ENCODE measurements around the gene UTF1. TPM values are rescaled to one million over a fixed set of nuclear protein-coding genes. Genes with fewer than 3 reads are reported as not detected.

The UTF1 gene
- total RNA-seq, 2 donors from 2014 or later = not detected

GRCh38 chr10:133191651-133192050 lies 38.4 kb upstream of the UTF1 start:
- Histone ChIP-seq H3K4me3 (no peak overlapping the region), H3K9me3 (peaks cover 3% of the 10 kb centered on the region), H3K4me1 (ENCODE audit: control insufficient read depth in 1 of 2, low read depth in 2 of 2) (no peaks in the 10 kb centered on the region), H3K36me3 (no peaks in the 10 kb centered on the region), H3K27ac (no peak overlapping the region), H3K27me3 (replicated peaks; ENCODE audit: insufficient read depth) (no peaks in the 10 kb centered on the region)
- DNase-seq (ENCODE audit: low spot score) (no peak), ATAC-seq (ENCODE audit: insufficient number of reproducible peaks, low FRiP score, low read depth) (no peak)
- TF ChIP-seq, protein P1, sequence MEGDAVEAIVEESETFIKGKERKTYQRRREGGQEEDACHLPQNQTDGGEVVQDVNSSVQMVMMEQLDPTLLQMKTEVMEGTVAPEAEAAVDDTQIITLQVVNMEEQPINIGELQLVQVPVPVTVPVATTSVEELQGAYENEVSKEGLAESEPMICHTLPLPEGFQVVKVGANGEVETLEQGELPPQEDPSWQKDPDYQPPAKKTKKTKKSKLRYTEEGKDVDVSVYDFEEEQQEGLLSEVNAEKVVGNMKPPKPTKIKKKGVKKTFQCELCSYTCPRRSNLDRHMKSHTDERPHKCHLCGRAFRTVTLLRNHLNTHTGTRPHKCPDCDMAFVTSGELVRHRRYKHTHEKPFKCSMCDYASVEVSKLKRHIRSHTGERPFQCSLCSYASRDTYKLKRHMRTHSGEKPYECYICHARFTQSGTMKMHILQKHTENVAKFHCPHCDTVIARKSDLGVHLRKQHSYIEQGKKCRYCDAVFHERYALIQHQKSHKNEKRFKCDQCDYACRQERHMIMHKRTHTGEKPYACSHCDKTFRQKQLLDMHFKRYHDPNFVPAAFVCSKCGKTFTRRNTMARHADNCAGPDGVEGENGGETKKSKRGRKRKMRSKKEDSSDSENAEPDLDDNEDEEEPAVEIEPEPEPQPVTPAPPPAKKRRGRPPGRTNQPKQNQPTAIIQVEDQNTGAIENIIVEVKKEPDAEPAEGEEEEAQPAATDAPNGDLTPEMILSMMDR (IDR thresholded peaks at IDR 0.05) = no peak

- Histone ChIP-seq H3K27me3 (replicated peaks; ENCODE audit: insufficient read depth) (no peaks in the 10 kb centered on the region), H3K27ac (no peak overlapping the region), H3K9me3 (peaks cover 3% of the 10 kb centered on the region), H3K4me1 (ENCODE audit: control insufficient read depth in 1 of 2, low read depth in 2 of 2) (no peaks in the 10 kb centered on the region), H3K36me3 (no peaks in the 10 kb centered on the region), H3K4me3 (no peak overlapping the region)
- ATAC-seq (ENCODE audit: insufficient number of reproducible peaks, low FRiP score, low read depth) (no peak), DNase-seq (ENCODE audit: low spot score) (no peak)
- TF ChIP-seq, protein P1 (IDR thresholded peaks at IDR 0.05) = no peak
Observed at GRCh38 chr10:133194151-133194550, 35.9 kb upstream of the UTF1 start.

DNA sequence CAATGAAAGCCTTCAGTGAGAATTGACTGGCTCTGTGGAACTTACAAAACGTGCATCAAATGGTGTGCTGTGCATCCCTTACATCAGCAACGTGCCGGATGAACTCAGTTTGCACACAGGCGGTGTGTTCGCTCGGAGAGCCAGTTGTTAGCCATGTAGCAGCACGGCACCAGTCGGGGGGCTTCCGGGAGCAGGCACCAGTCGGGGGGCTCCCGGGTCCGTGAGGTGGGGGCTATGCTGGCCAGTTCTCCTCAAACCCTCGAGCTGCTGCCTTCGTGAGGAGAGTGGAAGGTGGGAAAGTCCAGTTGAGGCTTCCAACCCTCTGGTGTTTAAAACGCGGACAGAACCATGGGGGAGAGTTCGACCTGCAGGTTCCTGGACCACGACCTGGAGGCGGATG lies 34.9 kb upstream of the UTF1 start:
- no peak for DNase-seq (ENCODE audit: low spot score)
- Histone ChIP-seq H3K4me1 (ENCODE audit: control insufficient read depth in 1 of 2, low read depth in 2 of 2) (no peaks in the 10 kb centered on the region), H3K27ac (no peak overlapping the region), H3K27me3 (replicated peaks; ENCODE audit: insufficient read depth) (no peaks in the 10 kb centered on the region), H3K9me3 (peaks cover 3% of the 10 kb centered on the region), H3K4me3 (no peak overlapping the region), H3K36me3 (no peaks in the 10 kb centered on the region)
- no peak for ATAC-seq (ENCODE audit: insufficient number of reproducible peaks, low FRiP score, low read depth)
- TF ChIP-seq, protein P1 (IDR thresholded peaks at IDR 0.05) = no peak

DNA sequence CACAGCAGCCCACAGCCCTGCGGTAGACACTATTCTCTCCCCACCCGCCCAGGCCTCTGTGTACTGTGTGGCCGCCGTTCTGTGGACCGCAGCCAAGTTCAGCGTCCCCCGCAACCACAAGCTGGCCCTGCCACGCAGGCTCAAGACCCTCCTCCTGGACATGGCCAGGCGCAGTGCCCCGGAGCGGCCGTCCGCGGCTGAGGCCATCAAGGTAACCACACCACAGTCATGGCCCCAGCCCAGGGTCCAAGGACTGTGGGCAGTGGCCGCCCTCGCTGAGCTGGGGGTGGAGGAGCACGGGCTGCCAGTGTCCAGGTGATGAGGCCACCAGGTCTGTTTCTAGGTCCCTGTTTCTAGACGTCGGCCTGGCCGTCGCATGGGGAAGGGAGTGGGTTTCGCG lies 34.4 kb upstream of the UTF1 start:
- Histone ChIP-seq H3K4me3 (no peak overlapping the region), H3K36me3 (no peaks in the 10 kb centered on the region), H3K27me3 (replicated peaks; ENCODE audit: insufficient read depth) (no peaks in the 10 kb centered on the region), H3K4me1 (ENCODE audit: control insufficient read depth in 1 of 2, low read depth in 2 of 2) (no peaks in the 10 kb centered on the region), H3K9me3 (peaks cover 3% of the 10 kb centered on the region), H3K27ac (no peak overlapping the region)
- ATAC-seq (ENCODE audit: insufficient number of reproducible peaks, low FRiP score, low read depth) (no peak), DNase-seq (ENCODE audit: low spot score) (no peak)
- TF ChIP-seq, protein P1 (IDR thresholded peaks at IDR 0.05) = no peak

GRCh38 chr10:133196221-133196915 lies 33.6 kb upstream of the UTF1 start:
- Histone ChIP-seq H3K36me3 (no peaks in the 10 kb centered on the region), H3K9me3 (peaks cover 3% of the 10 kb centered on the region), H3K4me1 (ENCODE audit: control insufficient read depth in 1 of 2, low read depth in 2 of 2) (no peaks in the 10 kb centered on the region), H3K27ac (no peak overlapping the region), H3K4me3 (no peak overlapping the region), H3K27me3 (replicated peaks; ENCODE audit: insufficient read depth) (no peaks in the 10 kb centered on the region)
- TF ChIP-seq, protein P1 (IDR thresholded peaks at IDR 0.05) = no peak
- no peak for ATAC-seq (ENCODE audit: insufficient number of reproducible peaks, low FRiP score, low read depth)
- DNase-seq (ENCODE audit: low spot score) = no peak

Data from thoracic aorta (tissue), 2 donors.